HepG2 (cell line): ENCODE measurements around the gene ACTN4. TPM values are rescaled to one million over a fixed set of nuclear protein-coding genes. Genes with fewer than 3 reads are reported as not detected.
A peak's percentile ranks its signal among the peaks of the same experiment; 100 is the strongest.

Experiments used
- ATAC-seq: fragments of 200-7000 bp; cut with Tn5 transposase; 3 replicates; pipeline ENCODE4 v1.9.1; 2020; ENCODE audit warnings: mild to moderate bottlenecking, moderate library complexity
- BruUV-seq: library from RNA; stranded (reverse); fragments of 400-500 nt; replicated peaks from 2 replicates; lab custom pipeline; 2021; lab: Mats Ljungman, UMichigan
- CTCF ChIA-PET: fragments of 300-600 bp; formaldehyde crosslinking; extraction: SDS; loops from one replicate; lab custom pipeline; 2021; ENCODE audit warnings: low total read pairs, inconsistent platforms, low intra/inter-chr PET ratio; lab: Yijun Ruan, JAX
- POLR2A ChIA-PET: fragments of 350-600 bp; sonication (Branson Sonifier 250); formaldehyde crosslinking; loops from one replicate; lab custom pipeline; 2020; ENCODE audit warnings: antibody characterized with exemption, inconsistent platforms; lab: Yijun Ruan, JAX
- DNase-seq: peaks from one replicate; pipeline ENCODE4 v3.0.0-alpha.2; 2015; ENCODE audit warnings: low spot score
- FAIRE-seq: peaks from 3 replicates; lab custom pipeline; 2011; peaks lifted over from hg19 to GRCh38; lab: Jason Lieb, UNC
- H2AFZ ChIP-seq: one replicate; pipeline ENCODE4 v1.6.1; 2011; ENCODE audit warnings: low read length, inconsistent platforms
- H3K27ac ChIP-seq: fragments of 300-600 bp; 3 replicates; pipeline ENCODE4 v1.8.0; 2011; ENCODE audit warnings: mixed run types, mild to moderate bottlenecking, mixed read lengths, low read length, inconsistent platforms; ENCODE audit not compliant: insufficient read depth; ENCODE audit errors: extremely low read length
- H3K27me3 ChIP-seq, 2 experiments: fragments of 200-600 bp in 1 of 2; 2 replicates in 1 of 2; 3 replicates in 1 of 2; pipeline versions ENCODE4 v1.6.0 to v1.8.0; 2011; ENCODE audit warnings: low read length in 2 of 2, mild to moderate bottlenecking in 2 of 2, moderate library complexity in 2 of 2, inconsistent platforms in 1 of 2; ENCODE audit not compliant: insufficient read depth in 2 of 2, control insufficient read depth in 1 of 2
- H3K36me3 ChIP-seq, 2 experiments: fragments of 200-600 bp in 1 of 2; replicated peaks in 1 of 2; 2 replicates in 1 of 2; 3 replicates in 1 of 2; pipeline versions ENCODE4 v1.5.1 to v1.8.0; 2011; ENCODE audit warnings: low read length in 2 of 2, inconsistent platforms in 1 of 2; ENCODE audit not compliant: insufficient read depth in 2 of 2, control insufficient read depth in 1 of 2
- H3K4me1 ChIP-seq: 2 replicates; pipeline ENCODE4 v1.5.1; 2012; ENCODE audit warnings: low read length, inconsistent platforms; ENCODE audit not compliant: insufficient read depth
- H3K4me2 ChIP-seq: 2 replicates; pipeline ENCODE4 v1.6.0; 2011; ENCODE audit warnings: low read depth, low read length, inconsistent platforms
- H3K4me3 ChIP-seq, 3 experiments: fragments of 200-600 bp in 1 of 3; sonication (generic), shearing (Covaris generic) in 1 of 3; replicated peaks in 1 of 3; 2 replicates each; pipeline ENCODE4 v1.5.1; 2011 to 2016; ENCODE audit warnings: low read length in 3 of 3, inconsistent platforms in 2 of 3, low read depth in 2 of 3, mild to moderate bottlenecking in 2 of 3, control low read depth in 1 of 3, mixed read lengths in 1 of 3; ENCODE audit not compliant: insufficient read depth in 1 of 3
- H3K79me2 ChIP-seq: one replicate; pipeline ENCODE4 v1.6.1; 2011; ENCODE audit warnings: low read length, inconsistent platforms; ENCODE audit not compliant: insufficient read depth
- H3K9ac ChIP-seq: 2 replicates; pipeline ENCODE4 v1.6.0; 2011; ENCODE audit warnings: mild to moderate bottlenecking, low read depth, low read length, inconsistent platforms; ENCODE audit not compliant: insufficient read depth
- H3K9me3 ChIP-seq: 2 replicates; pipeline ENCODE4 v1.5.1; 2012; ENCODE audit warnings: mild to moderate bottlenecking, low read length
- H4K20me1 ChIP-seq: 2 replicates; pipeline ENCODE4 v1.6.0; 2011; ENCODE audit warnings: inconsistent platforms, mild to moderate bottlenecking, low read length, moderate library complexity; ENCODE audit not compliant: insufficient read depth
- ASH2L ChIP-seq: fragments of 300-600, 200-600 bp; sonication (generic); IDR thresholded peaks from 2 replicates; pipeline ENCODE4 v1.7.0; 2017; ENCODE audit warnings: low read depth, mild to moderate bottlenecking, moderate library complexity, mixed read lengths, low read length; ENCODE audit not compliant: insufficient read length
- IKZF4 ChIP-seq: sonication (generic); formaldehyde crosslinking; IDR thresholded peaks from 2 replicates; pipeline ENCODE4 v1.5.1; 2020; ENCODE audit warnings: borderline replicate concordance, mild to moderate bottlenecking, low read depth, missing genetic modification reagents; ENCODE audit errors: not compliant biosample characterization
- MIXL1 ChIP-seq: IDR thresholded peaks from 2 replicates; pipeline ENCODE4 v1.6.1; 2016
- NCOR1 ChIP-seq: fragments of 200-600 bp; sonication (generic); IDR thresholded peaks from 2 replicates; pipeline ENCODE4 v1.7.0; 2017; ENCODE audit warnings: antibody characterized with exemption, low read length, borderline replicate concordance
- NR2F1 ChIP-seq, 2 experiments: fragments of 450-650 bp in 1 of 2; formaldehyde crosslinking in 1 of 2; IDR thresholded peaks; 2 replicates each; pipeline versions ENCODE4 v1.5.0 to v1.6.1; 2016 to 2020; ENCODE audit warnings: mild to moderate bottlenecking in 1 of 2, missing compliant biosample characterization in 1 of 2, missing genetic modification reagents in 1 of 2, moderate library complexity in 1 of 2
- ONECUT2 ChIP-seq: sonication (generic); formaldehyde crosslinking; IDR thresholded peaks from 2 replicates; pipeline ENCODE4 v1.4.0; 2020; ENCODE audit warnings: missing genetic modification reagents
- POLR2A ChIP-seq, 2 experiments: IDR thresholded peaks; 2 replicates each; pipeline ENCODE4 v1.6.1; 2011; ENCODE audit warnings: low read depth in 2 of 2, low read length in 2 of 2, mild to moderate bottlenecking in 1 of 2, moderate library complexity in 1 of 2; ENCODE audit not compliant: insufficient read depth in 1 of 2
- RAD51 ChIP-seq: fragments of 450-650 bp; IDR thresholded peaks from 2 replicates; pipeline ENCODE4 v1.6.1; 2016; ENCODE audit warnings: borderline replicate concordance
- ZBTB42 ChIP-seq: sonication (generic); formaldehyde crosslinking; IDR thresholded peaks from 2 replicates; pipeline ENCODE4 v1.5.0; 2020; ENCODE audit warnings: mild to moderate bottlenecking, missing genetic modification reagents
- ZNF354B ChIP-seq: sonication (generic); formaldehyde crosslinking; IDR thresholded peaks from 2 replicates; pipeline ENCODE4 v1.8.0; 2022; ENCODE audit warnings: mild to moderate bottlenecking, missing genetic modification reagents
- ZNF460 ChIP-seq: sonication (generic); formaldehyde crosslinking; IDR thresholded peaks from 2 replicates; pipeline ENCODE4 v1.5.1; 2020; ENCODE audit warnings: missing genetic modification reagents, mild to moderate bottlenecking, borderline replicate concordance
- ZNF687 ChIP-seq: sonication (generic); formaldehyde crosslinking; IDR thresholded peaks from 2 replicates; pipeline ENCODE4 v1.5.1; 2020; ENCODE audit warnings: mild to moderate bottlenecking, missing genetic modification reagents, moderate library complexity
- ZNF7 ChIP-seq: IDR thresholded peaks from 2 replicates; pipeline ENCODE4 v1.6.1; 2016; ENCODE audit warnings: missing biosample characterization, missing genetic modification reagents
- ZNF737 ChIP-seq: sonication (generic); formaldehyde crosslinking; IDR thresholded peaks from 2 replicates; pipeline ENCODE4 v1.5.0; 2020; ENCODE audit warnings: missing genetic modification reagents, mild to moderate bottlenecking, borderline replicate concordance
- WGBS: methylation state at CpG from one replicate; pipeline ENCODE4 v1.1.6; 2017; ENCODE audit warnings: low lambda C conversion rate; 5-methylcytosine and 5-hydroxymethylcytosine counted together
- in situ Hi-C: cut with HindIII; loops from 2 replicates; pipeline ENCODE4 v1.10.0; 2017; ENCODE audit warnings: low pct_unique_long_range_greater_than_20kb; ENCODE audit not compliant: extremely low pct_ligation_motif_present
- intact Hi-C: fragments of 100-400 bp; cut with micrococcal nuclease; formaldehyde crosslinking; loops from one replicate; pipeline ENCODE4 v1.10.0; 2022; ENCODE audit not compliant: unreplicated experiment
- polyA plus RNA-seq, 8 experiments: library from polyadenylated mRNA; depleted of rRNA in 3 of 8; stranded (reverse) in 7 of 8; unstranded in 1 of 8; fragments of >200 nt; fragmentation: Illumina TruSeq in 4 of 8; extraction: Trizol in 4 of 8; gene quantifications; 2 replicates each; pipeline versions ENCODE4 v1.2.1 to v1.2.3, GENCODE V29; 2011 to 2016; ENCODE audit warnings: low read depth in 4 of 8, missing spikeins in 1 of 8, mixed read lengths in 1 of 8; ENCODE audit not compliant: insufficient read depth in 1 of 8
- total RNA-seq, 5 experiments: library from RNA; depleted of rRNA; stranded (reverse); fragments of >200 nt; fragmentation: Illumina TruSeq; extraction: Trizol; gene quantifications; 2 replicates each; pipeline ENCODE4 v1.2.3, GENCODE V29; 2016; ENCODE audit warnings: low read depth in 1 of 5
- TF ChIP-seq, protein P1 (sequence below): sonication (generic); formaldehyde crosslinking; IDR thresholded peaks from 2 replicates; pipeline ENCODE4 v1.8.0; 2022; ENCODE audit warnings: mild to moderate bottlenecking, missing genetic modification reagents; ENCODE audit not compliant: insufficient replicate concordance
- TF ChIP-seq, protein P2 (sequence below): IDR thresholded peaks from 2 replicates; pipeline ENCODE4 v1.6.1; 2016; ENCODE audit warnings: low read depth, control low read depth

ACTN4 gene
- total and polyA plus RNA-seq, 2 of the 13 experiments (the other 11 are each of a cell fraction or from before 2014, with no cell fraction given), result 171 to 192 TPM

- TF ChIP-seq, protein P1, sequence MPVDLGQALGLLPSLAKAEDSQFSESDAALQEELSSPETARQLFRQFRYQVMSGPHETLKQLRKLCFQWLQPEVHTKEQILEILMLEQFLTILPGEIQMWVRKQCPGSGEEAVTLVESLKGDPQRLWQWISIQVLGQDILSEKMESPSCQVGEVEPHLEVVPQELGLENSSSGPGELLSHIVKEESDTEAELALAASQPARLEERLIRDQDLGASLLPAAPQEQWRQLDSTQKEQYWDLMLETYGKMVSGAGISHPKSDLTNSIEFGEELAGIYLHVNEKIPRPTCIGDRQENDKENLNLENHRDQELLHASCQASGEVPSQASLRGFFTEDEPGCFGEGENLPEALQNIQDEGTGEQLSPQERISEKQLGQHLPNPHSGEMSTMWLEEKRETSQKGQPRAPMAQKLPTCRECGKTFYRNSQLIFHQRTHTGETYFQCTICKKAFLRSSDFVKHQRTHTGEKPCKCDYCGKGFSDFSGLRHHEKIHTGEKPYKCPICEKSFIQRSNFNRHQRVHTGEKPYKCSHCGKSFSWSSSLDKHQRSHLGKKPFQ (CRISPR knock-in tag), result peak; percentile 49
These were observed 114.5 kb downstream of the ACTN4 start (continued) for GRCh38 chr19:38761884-38762389.

DNA sequence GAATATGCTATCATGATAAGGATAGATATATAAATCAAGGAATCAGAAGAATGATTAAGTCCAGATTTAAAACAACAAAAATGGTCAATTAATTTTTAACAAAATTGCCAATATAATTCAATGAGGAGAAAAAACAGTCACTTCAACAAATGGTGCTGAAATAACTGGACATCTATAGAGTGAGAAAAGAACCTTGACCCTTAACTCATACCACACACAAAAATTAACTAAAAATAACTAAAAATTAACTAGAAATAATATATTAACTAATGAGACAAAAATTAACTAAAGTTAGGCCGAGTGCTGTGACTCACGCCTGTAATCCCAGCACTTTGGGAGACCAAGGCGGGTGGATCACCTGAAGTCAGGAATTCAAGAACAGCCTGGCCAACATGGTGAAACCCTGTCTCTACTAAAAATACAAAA, 116.4 kb downstream of the ACTN4 start:
- H3K9ac ChIP-seq, result peak overlapping the region; percentile 67
- no peaks in the 10 kb centered on the region for H3K36me3 ChIP-seq
- peaks cover 15% of the 10 kb centered on the region for H3K79me2 ChIP-seq
- no peaks in the 10 kb centered on the region for H3K9me3 ChIP-seq
- BruUV-seq, result no TSS peak
- peak overlapping the region in 2 of 3 experiments; percentile 27 to 41; a peak in 2 of 6 replicates for H3K4me3 ChIP-seq
- peak overlapping the region; percentile 52 for H3K4me2 ChIP-seq
- intact Hi-C loops, result no loop called here
- H4K20me1 ChIP-seq, result no peaks in the 10 kb centered on the region
- CTCF ChIA-PET, result no interaction called here
- ATAC-seq (peak; percentile 69), DNase-seq (peak; percentile 41), FAIRE-seq (peak; percentile 8)
- in situ Hi-C loops, result no loop called here
- no peaks in the 10 kb centered on the region for H3K27me3 ChIP-seq
- 7% methylated on average over 3 of the region's 3 CpGs for WGBS
- POLR2A ChIA-PET, result interaction anchor here (0.7 to 1.7 kb wide), 14 partner anchors 11 to 136 kb away, joined by 3 to 16 read pairs (median 4); partner anchors contain the start of genes ACTN4, ECH1, NFKBIB and SIRT2
- H3K4me1 ChIP-seq, result peaks cover 59% of the 10 kb centered on the region
- no peak overlapping the region for H2AFZ ChIP-seq
- peak overlapping the region; percentile 91 for H3K27ac ChIP-seq
- TF ChIP-seq ZNF354B, result no peak
- TF ChIP-seq ZBTB42 (CRISPR knock-in tag), result no peak
- no peak for TF ChIP-seq ZNF737 (CRISPR knock-in tag)
- TF ChIP-seq IKZF4, result no peak
- TF ChIP-seq NCOR1, result peak; percentile 42; the same call in 1 of the 2 replicates
- TF ChIP-seq NR2F1 (CRISPR knock-in tag; IDR thresholded peaks at IDR 0.05), result peak in 1 of 2 experiments; percentile 85; a peak in 2 of 4 replicates
- TF ChIP-seq MIXL1 (CRISPR knock-in tag), result peak; percentile 62; the same call in 1 of the 2 replicates
- peak in 1 of 2 experiments; percentile 46; a peak in 1 of 4 replicates for TF ChIP-seq POLR2A (IDR thresholded peaks at IDR 0.05; ENCODE audit: insufficient read depth in 1 of 2, low read depth in 2 of 2, low read length in 2 of 2)
- peak; percentile 24; the same call in 1 of the 2 replicates for TF ChIP-seq RAD51
- peak; percentile 3; the same call in 1 of the 2 replicates for TF ChIP-seq ZNF687 (CRISPR knock-in tag)
- TF ChIP-seq ASH2L, result peak; percentile 56
- no peak for TF ChIP-seq ZNF460 (CRISPR knock-in tag)
- TF ChIP-seq ZNF7 (CRISPR knock-in tag), result no peak
- TF ChIP-seq, protein P2, sequence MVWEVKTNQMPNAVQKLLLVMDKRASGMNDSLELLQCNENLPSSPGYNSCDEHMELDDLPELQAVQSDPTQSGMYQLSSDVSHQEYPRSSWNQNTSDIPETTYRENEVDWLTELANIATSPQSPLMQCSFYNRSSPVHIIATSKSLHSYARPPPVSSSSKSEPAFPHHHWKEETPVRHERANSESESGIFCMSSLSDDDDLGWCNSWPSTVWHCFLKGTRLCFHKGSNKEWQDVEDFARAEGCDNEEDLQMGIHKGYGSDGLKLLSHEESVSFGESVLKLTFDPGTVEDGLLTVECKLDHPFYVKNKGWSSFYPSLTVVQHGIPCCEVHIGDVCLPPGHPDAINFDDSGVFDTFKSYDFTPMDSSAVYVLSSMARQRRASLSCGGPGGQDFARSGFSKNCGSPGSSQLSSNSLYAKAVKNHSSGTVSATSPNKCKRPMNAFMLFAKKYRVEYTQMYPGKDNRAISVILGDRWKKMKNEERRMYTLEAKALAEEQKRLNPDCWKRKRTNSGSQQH (CRISPR knock-in tag), result no peak
- no peak for TF ChIP-seq ONECUT2 (CRISPR knock-in tag)
